Activated naive CD8-positive, alpha-beta T cell treated with anti-CD3 and anti-CD28 coated beads for 36 hours (primary cell): Measurements from ENCODE around the gene IFT80. TPM values are rescaled to one million over a fixed set of nuclear protein-coding genes. Genes with fewer than 3 reads are reported as not detected.
"Not testable (repeated sequence)": the region's sequence is repeated elsewhere in the genome, so short reads cannot be mapped to it uniquely, and the experiment has no call there.

Experiments used
- DNase-seq: peaks from one replicate; pipeline ENCODE4 v3.0.0; 2021
- H3K27ac Mint-ChIP-seq: one replicate; pipeline ENCODE4 v1.8.0; 2022; ENCODE audit warnings: mild to moderate bottlenecking, moderate library complexity, mixed read lengths
- H3K27me3 Mint-ChIP-seq: one replicate; pipeline ENCODE4 v1.8.0; 2022; ENCODE audit warnings: mild to moderate bottlenecking, mixed read lengths
- H3K36me3 Mint-ChIP-seq: one replicate; pipeline ENCODE4 v1.8.0; 2021; ENCODE audit warnings: mild to moderate bottlenecking, mixed read lengths
- H3K4me1 Mint-ChIP-seq: one replicate; pipeline ENCODE4 v1.8.0; 2021; ENCODE audit warnings: mixed read lengths
- H3K4me3 Mint-ChIP-seq: one replicate; pipeline ENCODE4 v1.8.0; 2022; ENCODE audit warnings: mild to moderate bottlenecking, moderate library complexity, mixed read lengths
- H3K9me3 Mint-ChIP-seq: one replicate; pipeline ENCODE4 v1.8.0; 2022; ENCODE audit warnings: mixed read lengths
- total RNA-seq, 2 experiments: library from RNA; stranded (reverse); gene quantifications; one replicate each; pipeline ENCODE4 v1.2.3, GENCODE V29; 2021

Gene IFT80
- total RNA-seq, 2 experiments from 2014 or later = 11.2 to 12.2 TPM

DNA sequence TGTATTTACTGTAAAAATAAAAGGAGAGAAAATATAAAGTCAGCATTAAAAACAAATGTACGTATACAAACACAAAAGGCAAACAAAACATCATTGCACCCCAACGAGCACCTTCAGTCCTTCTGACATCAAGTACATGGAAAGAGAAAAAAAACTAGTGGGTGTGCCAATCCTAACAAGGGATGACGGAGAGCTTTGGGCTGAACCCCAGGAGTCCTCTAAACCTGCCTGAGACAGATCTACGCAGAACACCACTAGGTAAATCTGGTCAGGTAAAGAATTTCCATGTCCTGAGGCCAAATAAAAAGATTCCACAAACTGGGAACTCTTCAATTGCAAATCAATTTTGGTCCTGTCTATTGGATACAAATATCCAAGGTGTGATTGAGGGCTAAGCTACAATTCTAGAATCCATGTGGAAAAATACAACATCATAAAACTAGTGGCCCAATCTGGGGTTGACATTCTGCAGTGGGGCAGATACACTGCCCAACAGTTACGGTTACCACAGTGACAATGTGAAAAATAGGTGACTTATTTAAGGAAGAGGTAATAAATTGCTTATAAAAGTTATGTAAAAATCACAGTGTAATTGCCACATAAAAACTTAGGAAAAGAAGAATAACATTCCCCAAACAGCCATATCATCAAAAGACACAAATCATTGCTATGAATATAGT is 14.2 kb downstream of the IFT80 start:
- no peak for DNase-seq
- Mint-ChIP-seq H3K4me1 (no peaks in the 10 kb centered on the region), H3K27ac (no peak overlapping the region), H3K9me3 (no peaks in the 10 kb centered on the region), H3K36me3 (peaks cover 15% of the 10 kb centered on the region), H3K27me3 (no peaks in the 10 kb centered on the region), H3K4me3 (no peak overlapping the region)

DNA sequence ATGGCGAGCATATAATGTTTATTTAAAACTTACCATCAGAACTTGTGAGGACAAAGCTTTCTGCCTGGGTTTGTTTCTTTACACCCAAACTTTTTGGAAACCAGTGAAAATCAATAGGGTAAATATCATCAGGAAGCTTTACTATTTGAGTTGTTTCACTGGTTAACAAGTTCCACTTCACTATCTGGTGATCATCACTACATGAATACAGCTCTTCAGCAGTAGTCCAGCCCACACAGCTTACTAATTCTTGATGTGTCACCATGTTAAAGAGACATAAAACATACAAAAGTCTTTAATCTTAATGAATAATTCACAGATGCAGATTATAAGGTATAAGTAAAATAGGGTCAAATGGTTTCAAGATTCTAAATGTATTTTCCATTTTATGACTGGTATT is 17.6 kb downstream of the IFT80 start:
- no peaks in the 10 kb centered on the region for H3K27me3 Mint-ChIP-seq
- H3K27ac Mint-ChIP-seq = no peak overlapping the region
- H3K4me1 Mint-ChIP-seq = no peaks in the 10 kb centered on the region
- no peaks in the 10 kb centered on the region for H3K9me3 Mint-ChIP-seq
- H3K36me3 Mint-ChIP-seq = peaks cover 12% of the 10 kb centered on the region
- DNase-seq = no peak
- H3K4me3 Mint-ChIP-seq = no peak overlapping the region

DNA sequence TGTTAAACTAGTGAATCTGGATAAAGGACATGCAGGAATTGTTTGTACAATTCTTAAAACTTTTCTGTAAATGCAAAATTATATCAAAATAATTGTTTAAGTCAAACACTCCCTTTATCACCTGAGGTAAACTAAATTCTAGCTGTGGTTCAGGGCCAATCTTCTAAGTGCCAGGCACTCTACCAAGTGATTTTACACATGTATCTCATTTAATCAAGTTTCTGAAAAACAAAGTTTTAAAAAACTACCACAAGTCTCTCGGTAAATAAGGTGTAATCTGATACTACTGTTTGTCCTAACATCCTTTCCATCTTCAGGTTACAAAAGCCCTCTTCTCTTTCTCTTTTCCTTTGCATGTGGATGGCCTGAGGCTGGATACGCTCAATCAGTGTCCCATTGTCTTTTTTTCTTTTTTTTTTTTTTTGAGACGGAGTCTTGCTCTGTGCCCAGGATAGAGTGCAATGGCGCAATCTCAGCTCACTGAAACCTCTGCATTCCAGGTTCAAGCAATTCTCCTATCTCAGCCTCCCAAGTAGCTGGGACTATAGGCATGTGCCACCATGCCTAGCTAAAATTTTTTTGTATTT is 19.3 kb downstream of the IFT80 start:
- no peaks in the 10 kb centered on the region for H3K9me3 Mint-ChIP-seq
- H3K27ac Mint-ChIP-seq = no peak overlapping the region
- H3K4me1 Mint-ChIP-seq = no peaks in the 10 kb centered on the region
- DNase-seq = no peak
- H3K4me3 Mint-ChIP-seq = no peak overlapping the region
- no peaks in the 10 kb centered on the region for H3K27me3 Mint-ChIP-seq
- H3K36me3 Mint-ChIP-seq = peaks cover 10% of the 10 kb centered on the region

DNA sequence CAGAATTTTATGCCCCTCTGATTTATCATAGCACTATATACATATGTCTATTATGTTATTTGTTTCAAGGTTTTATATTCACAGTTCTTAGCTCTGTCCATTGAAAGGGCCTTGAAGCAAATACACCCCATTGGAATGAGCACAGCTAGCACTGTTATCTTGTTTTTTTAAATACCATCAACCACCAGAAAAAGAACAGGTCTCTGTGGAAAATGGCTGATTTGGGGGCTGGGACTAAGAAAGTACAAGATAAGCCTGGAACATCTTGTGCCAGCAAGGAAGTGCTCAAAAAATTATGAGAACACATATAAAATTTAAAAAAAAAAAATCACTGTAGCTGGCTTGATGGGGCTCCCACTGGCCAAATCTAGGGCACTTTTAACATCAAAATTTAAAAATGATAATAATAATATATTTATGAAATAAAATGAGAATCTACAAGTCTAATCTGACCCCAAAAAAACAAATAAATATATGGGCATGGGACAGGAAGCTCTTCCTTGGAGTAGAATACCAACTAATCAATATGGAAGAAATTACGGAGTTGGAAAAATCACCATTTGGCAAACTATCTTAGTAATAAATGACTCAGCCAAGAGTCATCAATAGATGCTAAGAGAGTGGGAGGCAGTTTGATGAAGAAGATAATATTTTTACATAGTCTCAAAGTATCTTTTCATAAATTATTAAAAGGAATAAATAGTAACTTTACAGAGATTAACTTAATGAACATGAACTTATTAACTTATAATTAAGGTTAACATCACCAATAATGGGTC is 20.5 kb downstream of the IFT80 start:
- Mint-ChIP-seq H3K27me3 (no peaks in the 10 kb centered on the region), H3K36me3 (peaks cover 21% of the 10 kb centered on the region), H3K9me3 (no peaks in the 10 kb centered on the region), H3K27ac (no peak overlapping the region), H3K4me3 (no peak overlapping the region), H3K4me1 (no peaks in the 10 kb centered on the region)
- no peak for DNase-seq

DNA sequence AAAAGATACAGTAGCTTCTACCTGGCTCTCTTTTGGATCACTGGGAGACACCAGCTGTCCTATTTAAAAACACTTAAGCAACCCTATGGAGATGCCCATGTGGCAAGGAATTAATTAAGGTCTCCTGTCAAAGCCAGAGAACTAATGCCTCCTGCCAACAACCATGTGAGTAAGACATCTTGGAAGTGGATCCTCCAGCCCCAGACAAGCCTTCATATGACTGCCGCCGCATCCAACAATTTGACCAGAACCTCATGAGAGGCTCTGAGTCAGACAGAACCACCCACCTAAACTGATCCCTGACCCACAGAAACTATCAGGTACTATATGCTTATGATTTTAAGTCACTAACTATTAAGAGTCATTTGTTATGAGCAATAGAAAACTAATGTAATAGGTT is 22.3 kb downstream of the IFT80 start:
- H3K4me3 Mint-ChIP-seq = no peak overlapping the region
- no peaks in the 10 kb centered on the region for H3K9me3 Mint-ChIP-seq
- H3K27ac Mint-ChIP-seq = no peak overlapping the region
- no peaks in the 10 kb centered on the region for H3K4me1 Mint-ChIP-seq
- no peaks in the 10 kb centered on the region for H3K27me3 Mint-ChIP-seq
- DNase-seq = no peak
- peaks cover 21% of the 10 kb centered on the region for H3K36me3 Mint-ChIP-seq

DNA sequence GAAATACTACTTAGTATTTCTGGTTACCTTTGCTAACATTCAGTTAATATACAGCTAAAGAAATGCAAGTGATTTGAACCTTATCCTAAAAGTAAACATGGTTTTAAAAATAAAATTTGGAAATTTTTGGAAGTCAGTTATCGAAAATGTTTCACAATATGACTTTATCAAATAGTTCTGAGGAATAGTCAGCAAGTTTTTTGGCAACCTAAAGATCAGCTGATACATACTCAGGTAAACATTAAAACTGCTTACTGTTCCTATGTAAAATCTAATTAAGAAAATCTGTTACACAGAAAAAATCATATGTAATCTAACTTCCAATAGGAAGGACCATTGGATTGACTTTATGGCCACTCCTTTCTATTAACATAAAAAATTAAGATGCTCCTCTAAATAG is 24.1 kb downstream of the IFT80 start:
- no peak for DNase-seq
- Mint-ChIP-seq H3K4me3 (no peak overlapping the region), H3K36me3 (peaks cover 23% of the 10 kb centered on the region), H3K4me1 (peaks cover 8% of the 10 kb centered on the region), H3K27me3 (no peaks in the 10 kb centered on the region), H3K27ac (no peak overlapping the region), H3K9me3 (no peaks in the 10 kb centered on the region)

DNA sequence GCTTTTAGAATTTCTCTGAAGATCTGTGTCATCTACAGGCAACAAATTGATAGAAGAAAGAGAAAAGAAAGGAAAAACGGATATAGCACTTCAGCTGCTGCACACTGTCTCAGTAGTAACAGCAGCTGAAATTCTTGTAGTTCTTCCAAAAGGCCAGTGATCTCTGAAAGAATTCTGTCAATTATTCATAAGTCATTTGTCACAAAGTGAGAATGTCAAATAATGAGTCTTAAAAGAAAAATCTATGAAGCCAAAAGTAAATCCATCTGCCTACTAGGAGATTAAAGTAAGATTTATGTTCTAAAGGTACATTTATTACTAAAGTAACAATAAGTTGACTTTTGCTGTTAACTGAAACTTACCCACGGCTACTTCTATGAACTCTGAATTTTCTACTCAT is 24.6 kb downstream of the IFT80 start:
- Mint-ChIP-seq H3K27me3 (no peaks in the 10 kb centered on the region), H3K27ac (no peak overlapping the region), H3K4me3 (no peak overlapping the region), H3K4me1 (peaks cover 10% of the 10 kb centered on the region), H3K36me3 (peaks cover 21% of the 10 kb centered on the region), H3K9me3 (no peaks in the 10 kb centered on the region)
- DNase-seq = no peak

DNA sequence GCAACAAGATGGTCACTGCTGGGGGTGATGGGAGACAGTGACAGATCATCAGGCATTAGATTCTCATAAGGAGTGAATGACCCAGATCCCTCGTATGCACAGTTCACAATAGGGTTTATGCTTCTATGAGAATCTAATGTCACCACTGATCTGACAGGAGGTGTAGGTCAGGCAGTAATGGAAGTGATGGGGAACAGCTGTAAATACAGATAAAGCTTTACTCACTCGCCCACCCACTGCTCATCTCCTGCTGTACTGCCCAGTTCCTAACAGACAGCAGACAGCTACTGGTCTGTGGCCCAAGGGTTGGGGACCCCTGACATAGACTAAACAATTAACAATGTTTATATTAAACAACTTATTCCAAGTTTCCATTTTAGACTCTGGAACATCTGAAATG is 25.4 kb downstream of the IFT80 start:
- H3K9me3 Mint-ChIP-seq = no peaks in the 10 kb centered on the region
- H3K27ac Mint-ChIP-seq = no peak overlapping the region
- peaks cover 21% of the 10 kb centered on the region for H3K36me3 Mint-ChIP-seq
- no peaks in the 10 kb centered on the region for H3K27me3 Mint-ChIP-seq
- H3K4me3 Mint-ChIP-seq = no peak overlapping the region
- no peak for DNase-seq
- peaks cover 10% of the 10 kb centered on the region for H3K4me1 Mint-ChIP-seq

DNA sequence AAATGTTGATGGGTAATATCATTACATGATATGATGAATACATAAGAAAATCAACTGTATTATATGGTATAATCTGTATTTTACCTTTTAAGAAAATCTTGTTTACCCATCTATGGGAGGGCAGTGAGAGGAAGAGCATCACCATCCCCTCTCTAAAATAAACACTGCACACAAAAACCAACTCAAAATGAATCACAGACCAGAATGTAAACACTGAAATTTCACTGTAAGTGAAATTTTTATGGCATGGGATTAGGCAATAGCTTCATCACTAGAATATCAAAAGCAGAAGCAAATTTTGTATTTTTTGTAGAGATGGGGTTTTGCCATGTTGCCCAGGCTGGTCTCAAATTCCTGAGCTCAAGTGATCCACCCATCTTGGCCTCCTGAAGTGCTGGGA is 26.2 kb downstream of the IFT80 start:
- DNase-seq = no peak
- Mint-ChIP-seq H3K27me3 (no peaks in the 10 kb centered on the region), H3K9me3 (no peaks in the 10 kb centered on the region), H3K36me3 (peaks cover 21% of the 10 kb centered on the region), H3K4me3 (no peak overlapping the region), H3K4me1 (peaks cover 10% of the 10 kb centered on the region), H3K27ac (no peak overlapping the region)

DNA sequence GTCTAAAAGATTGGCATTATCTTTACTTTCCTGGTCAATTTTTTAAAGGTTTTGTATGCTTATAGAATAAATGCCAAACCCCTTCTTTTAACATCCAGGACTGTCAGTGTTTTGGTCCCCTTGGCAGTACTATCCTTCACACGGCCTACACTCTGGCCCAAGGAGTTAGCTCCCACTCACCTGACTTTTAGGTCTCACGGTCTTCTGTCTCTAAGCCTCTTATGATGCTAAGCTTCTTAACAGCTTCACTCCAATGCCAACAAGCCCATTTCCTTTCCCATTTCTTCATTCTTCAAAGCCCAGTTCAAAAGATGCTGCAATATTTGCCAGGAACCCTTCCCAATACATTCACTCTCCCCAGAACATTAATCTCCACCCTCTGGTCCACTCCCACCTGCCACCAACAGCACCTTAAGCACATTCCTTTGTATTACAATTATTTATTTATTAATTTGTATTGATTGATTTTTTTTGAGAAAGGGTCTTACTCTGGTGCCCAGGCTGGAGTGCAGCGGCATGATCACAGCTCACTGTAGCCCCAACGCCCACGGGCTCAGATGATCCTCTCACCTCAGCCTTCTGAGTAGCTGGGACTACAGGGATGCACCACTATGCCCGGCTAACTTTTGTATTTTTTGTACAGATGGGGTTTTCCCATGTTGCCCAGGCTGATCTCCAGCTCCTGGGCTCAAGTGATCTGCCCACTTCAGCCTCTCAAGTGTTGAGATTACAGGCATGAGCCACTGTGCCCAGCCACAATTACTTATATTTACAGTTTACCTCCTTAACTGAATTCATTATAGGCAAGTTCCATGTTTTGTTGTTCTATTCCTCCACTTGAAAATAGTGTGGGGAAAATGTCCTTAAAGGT is 27.8 kb downstream of the IFT80 start:
- no peak overlapping the region for H3K27ac Mint-ChIP-seq

DNA sequence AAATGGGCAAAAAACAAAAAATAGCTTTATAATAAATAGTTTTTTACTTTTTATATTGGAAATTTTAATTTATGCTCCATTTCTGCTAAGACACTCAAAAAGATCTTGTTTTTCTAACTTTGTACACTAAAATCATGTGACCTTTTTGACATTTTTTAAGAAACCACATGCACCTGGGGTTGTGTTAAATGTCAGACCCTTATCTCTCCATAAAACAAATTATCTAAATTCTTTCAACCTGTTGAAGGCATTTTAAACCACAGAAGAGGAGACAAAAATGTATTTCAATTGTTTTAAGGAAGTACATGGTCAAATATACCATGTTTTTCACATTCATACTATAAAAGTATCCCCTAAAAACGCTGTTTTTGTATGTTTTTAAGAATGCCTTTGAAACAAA is 29.2 kb downstream of the IFT80 start:
- Mint-ChIP-seq H3K27ac (no peak overlapping the region), H3K27me3 (no peaks in the 10 kb centered on the region), H3K9me3 (no peaks in the 10 kb centered on the region), H3K4me1 (peaks cover 10% of the 10 kb centered on the region), H3K4me3 (no peak overlapping the region), H3K36me3 (peaks cover 24% of the 10 kb centered on the region)
- no peak for DNase-seq

More for the DNA sequence above, 27.8 kb downstream of the IFT80 start:
- H3K9me3 Mint-ChIP-seq = no peaks in the 10 kb centered on the region
- H3K4me1 Mint-ChIP-seq = peaks cover 10% of the 10 kb centered on the region
- no peaks in the 10 kb centered on the region for H3K27me3 Mint-ChIP-seq
- DNase-seq = no peak
- peaks cover 24% of the 10 kb centered on the region for H3K36me3 Mint-ChIP-seq
- H3K4me3 Mint-ChIP-seq = no peak overlapping the region

DNA sequence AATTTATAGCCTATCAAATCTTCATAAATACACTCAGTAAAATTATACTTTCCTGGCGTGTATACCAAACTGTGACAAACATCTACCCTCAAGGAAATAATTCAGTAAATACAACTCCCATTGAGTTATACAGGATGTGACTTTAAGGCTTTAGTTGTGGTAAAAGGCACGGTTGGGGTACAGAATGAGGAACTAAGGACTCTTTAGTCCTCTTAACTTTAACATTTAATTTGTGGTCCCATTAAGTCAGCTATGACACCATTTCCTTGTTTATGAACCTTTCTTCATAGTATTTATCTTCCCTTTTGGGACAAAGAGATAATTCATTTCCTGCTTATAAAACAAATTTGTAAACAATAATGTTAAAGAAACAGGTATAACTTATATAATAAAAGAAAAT is 30.2 kb downstream of the IFT80 start:
- Mint-ChIP-seq H3K4me1 (peaks cover 10% of the 10 kb centered on the region), H3K27ac (no peak overlapping the region), H3K36me3 (peaks cover 18% of the 10 kb centered on the region), H3K4me3 (no peak overlapping the region), H3K27me3 (no peaks in the 10 kb centered on the region), H3K9me3 (no peaks in the 10 kb centered on the region)
- no peak for DNase-seq

DNA sequence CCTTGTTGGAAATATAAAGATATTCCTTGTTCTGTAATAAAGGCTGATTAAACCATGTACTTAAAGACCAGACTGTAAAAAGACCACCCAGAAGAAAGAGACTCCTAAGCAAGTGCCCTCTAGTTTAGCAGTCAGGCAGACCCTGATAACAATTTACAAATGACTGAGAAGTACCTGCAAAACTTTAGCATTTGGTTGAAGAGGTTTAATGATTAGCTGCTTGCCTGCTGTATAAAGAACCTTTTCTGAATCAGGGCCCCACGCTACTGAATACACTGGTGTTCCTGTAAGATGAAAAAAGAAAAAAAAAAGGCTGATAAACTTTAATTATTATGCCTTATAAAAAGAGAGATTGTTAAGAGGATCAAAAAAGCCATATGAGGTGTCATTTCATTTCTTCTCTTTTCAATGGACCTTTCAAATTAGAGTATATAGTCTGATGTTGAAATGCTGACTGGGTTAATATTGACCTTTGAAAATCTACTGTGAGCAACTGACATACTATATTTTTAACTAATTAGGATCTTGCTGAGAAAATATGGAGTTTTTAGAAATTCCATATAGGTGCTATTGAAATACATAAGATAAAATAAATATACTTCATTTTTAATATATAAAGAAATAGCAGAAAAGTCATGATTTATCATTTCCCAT is 33.0 kb downstream of the IFT80 start:
- Mint-ChIP-seq H3K4me1 (peaks cover 9% of the 10 kb centered on the region), H3K36me3 (peaks cover 27% of the 10 kb centered on the region), H3K27ac (no peak overlapping the region), H3K9me3 (no peaks in the 10 kb centered on the region), H3K4me3 (no peak overlapping the region), H3K27me3 (no peaks in the 10 kb centered on the region)
- DNase-seq = no peak

DNA sequence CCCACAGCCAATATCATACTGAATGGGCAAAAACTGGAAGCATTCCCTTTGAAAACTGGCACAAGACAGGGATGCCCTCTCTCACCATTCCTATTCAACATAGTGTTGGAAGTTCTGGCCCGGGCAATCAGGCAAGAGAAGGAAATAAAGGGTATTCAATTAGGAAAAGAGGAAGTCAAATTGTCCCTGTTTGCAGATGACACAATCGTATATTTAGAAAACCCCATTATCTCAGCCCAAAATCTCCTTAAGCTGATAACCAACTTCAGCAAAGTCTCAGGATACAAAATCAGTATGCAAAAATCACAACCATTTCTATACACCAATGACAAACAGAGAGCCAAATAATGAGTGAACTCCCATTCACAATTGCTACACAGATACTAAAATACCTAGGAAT is 36.1 kb downstream of the IFT80 start:
- peaks cover 30% of the 10 kb centered on the region for H3K36me3 Mint-ChIP-seq
- H3K4me1 Mint-ChIP-seq, H3K27me3 Mint-ChIP-seq, H3K27ac Mint-ChIP-seq, DNase-seq, H3K4me3 Mint-ChIP-seq, H3K9me3 Mint-ChIP-seq: not testable (repeated sequence)
